NCI-H1092 (cell line): ENCODE results near the gene NPBWR2.

ENCODE experiments used
- DNase-seq: peaks from one replicate; lab custom pipeline; 2025; lab: John Stamatoyannopoulos, UW

Gene NPBWR2

DNA sequence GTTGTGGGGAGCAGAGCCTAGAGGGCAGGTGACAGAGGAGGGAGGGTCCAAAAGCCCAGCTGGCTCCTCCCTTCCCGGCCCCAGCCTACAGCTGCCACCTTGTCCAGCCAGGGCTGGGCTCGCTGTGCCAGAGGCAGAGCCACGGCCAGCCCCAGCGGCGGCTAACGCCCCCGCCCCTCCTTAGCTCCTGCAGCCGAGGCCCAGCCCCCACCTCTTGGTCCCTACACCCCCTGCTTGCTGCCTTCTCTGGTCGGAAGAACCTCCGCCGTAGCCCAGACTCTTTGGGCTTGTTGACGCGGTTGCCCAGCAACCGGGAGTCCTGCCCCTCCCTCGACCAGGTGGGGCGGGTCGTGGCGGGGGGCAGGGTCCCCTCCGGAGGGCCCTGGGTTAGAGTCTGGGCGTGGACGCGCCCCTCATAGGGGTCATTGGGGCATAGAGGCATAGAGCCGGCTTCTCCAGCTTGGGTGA is 22.6 kb downstream of the NPBWR2 start:
- no peak for DNase-seq

DNA sequence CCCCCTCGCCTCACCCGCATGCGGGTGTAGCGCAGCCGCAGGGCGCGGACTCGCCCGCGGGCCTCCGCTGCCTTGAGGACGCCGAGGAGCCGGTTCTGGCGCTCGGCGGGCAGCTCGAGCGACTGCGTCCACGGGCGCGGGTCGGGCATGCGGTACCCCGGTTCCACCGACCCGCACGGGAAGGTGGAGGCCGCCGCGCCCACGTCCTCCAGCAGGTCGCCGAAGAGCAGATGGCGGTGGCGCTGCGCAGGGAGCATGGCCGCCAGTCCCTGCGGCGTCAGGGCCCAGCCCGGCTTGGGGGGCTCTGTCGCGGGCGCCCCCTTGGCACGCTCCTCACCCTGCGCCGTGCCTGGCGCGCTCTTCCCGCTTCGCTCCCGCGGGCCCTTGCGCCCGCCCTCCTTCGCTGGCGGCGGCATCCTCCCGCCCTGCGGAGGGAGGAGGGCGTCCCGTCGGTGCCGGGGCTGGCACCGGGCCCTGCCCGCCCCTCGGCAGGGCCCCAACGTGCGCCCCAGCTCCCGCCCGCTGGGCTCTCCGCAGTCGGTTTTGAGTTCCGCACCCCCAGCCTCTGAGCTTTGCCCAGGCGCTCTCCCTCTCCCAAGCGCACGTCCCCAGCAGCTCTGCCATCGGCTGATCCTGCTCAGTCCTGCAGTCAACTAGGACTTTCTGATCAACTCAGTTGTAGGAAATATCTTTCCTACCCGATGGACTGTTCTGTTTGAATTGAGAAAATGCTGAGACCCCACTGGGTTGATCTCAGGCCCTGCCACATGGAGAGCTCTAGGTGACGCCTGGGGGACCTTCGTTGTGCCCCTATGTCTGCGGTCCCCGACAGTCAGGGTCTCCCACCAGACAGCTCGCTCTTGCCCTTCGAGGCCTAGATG is 23.3 kb downstream of the NPBWR2 start, which contains the start of gene LKAAEAR1:
Gene LKAAEAR1, minus strand, starts transcription at position 595 of the 881 bp plus-strand sequence. Its CDS starts 179 bp downstream, at position 416.
- no peak for DNase-seq

DNA sequence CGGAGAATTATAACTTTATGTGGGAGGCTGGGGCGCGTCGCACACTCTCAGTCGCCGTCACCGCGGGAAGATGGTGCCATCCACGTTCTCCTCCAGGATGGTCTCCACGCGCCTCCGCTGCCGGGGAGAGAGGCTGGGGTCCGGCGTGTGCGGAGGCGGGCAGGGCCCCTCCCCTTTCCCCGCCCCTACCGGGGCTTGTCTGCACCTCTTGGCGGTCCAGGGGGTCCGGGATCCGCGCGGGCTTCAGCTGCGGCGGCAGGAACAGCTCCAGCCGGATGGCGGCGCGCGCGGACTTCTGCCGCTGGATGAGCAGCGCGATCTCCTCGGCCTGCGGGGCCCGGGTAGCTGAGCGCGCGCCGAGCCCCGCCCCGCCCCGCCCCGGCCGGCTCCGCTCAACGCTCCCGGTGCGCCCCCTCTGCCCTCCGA is 24.0 kb downstream of the NPBWR2 start:
- DNase-seq, result peak; percentile 54

DNA sequence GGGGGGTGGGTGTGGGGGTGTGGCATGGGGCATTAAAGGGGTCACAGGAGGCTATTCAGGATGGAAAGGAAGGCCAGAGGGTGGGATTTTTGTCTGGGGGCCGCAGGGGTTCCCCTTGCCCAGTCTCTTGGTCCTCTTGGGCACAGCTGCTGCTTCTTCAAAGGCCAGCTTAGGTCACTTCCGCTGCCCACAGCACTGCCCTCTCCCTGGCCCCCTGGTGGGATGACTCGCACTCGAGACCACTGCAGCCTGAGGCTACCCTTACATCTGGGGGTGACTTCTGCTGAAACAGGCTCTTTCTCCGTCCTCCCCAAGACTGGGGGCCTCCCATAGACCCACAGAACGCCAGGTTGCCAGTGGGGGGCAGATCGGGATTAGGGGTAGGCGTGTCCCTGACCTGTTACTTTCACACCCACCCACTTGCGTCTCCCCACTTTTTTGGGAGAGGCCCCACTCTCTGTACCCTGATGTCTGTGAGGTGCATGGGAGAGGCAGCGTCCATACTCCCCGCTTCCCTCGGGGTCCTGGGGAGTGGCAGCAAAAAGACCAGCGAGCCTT is 24.5 kb downstream of the NPBWR2 start:
- no peak for DNase-seq

DNA sequence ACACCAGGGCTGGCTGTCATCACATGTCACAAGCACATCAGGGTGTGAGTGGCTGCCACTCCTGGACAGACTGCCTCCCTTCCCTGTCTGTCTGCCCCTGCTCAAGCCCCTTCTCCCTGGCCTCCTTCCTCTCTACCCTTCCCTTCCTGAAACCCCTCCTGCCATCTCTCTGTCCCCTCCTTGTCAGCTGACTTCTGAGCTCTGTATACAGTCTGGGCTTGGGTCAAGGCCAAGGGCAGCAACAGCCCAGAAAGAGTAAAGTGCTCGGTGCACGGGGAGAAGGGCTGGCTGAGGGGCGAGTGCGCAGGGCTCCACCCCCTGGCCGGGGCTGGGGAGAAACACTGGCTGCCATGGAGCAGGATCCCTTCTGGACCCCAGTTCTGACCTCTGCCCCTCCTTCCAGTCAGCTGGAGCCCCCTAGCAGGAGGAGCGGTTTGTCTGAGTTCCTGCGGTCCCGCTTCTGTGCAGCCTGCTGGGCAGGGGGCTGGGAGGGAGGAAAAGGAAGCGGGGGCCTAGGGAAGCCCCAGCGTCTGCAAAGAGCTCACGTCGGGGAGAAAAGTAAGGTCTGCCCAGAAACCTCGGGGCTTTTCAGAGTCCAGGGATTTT is 25.1 kb downstream of the NPBWR2 start:
- DNase-seq, result no peak

DNA sequence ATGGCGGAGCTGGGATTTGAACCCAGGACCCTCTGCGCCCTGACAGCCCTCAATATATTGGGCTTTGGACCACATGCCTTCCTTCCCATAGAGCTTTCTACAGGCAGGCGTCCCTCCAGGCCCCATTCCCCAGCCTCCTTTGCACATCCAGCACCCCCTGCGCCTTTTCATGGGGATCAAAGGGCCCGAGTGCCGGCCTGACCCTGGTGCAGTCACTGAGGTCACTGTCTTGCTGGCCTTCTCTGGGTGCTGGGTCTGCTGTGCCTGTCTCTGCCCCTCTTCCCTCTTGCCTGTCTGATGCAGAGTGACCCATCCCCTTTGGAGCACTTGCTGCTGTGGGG is 25.8 kb downstream of the NPBWR2 start:
- DNase-seq, result no peak

DNA sequence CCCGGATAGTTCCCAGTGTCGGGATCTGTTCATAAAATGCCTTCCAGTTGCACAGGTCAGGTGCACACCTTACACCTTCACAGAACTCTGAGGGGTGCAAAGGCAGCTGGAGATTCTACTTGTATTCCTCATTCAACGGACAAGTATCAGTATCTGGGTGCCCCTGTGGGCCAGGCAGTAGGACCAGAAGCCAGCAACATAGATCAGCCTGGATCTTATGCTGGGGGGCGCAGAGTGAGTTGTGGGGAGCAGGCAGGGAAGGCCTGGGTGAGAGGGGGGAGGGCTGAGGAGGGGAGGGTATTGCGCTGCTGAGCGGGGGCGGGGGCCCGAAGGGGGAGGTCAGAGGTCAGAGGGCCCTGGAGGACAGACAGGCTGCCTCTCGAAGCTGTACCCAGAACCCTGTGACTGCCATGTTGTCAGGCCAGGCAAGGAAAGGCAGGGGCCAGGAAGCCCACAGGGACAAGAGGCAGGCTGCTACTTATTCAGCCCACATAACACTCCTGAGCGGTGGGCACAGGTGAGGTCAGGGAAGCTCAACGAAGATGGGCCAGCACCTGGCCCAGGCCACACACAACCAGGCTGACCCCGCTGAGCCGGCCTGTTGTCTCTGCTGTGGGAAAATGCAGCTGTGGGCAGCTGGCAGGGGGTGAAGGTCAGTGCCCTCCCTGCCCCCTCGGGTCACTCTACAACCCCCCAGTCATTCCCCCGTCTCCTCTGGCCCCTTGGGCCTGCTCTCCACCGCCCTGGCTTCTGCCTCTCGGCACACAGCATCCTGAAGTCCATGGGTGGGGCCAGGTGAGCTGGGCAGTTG is 26.3 kb downstream of the NPBWR2 start:
- DNase-seq, result no peak

DNA sequence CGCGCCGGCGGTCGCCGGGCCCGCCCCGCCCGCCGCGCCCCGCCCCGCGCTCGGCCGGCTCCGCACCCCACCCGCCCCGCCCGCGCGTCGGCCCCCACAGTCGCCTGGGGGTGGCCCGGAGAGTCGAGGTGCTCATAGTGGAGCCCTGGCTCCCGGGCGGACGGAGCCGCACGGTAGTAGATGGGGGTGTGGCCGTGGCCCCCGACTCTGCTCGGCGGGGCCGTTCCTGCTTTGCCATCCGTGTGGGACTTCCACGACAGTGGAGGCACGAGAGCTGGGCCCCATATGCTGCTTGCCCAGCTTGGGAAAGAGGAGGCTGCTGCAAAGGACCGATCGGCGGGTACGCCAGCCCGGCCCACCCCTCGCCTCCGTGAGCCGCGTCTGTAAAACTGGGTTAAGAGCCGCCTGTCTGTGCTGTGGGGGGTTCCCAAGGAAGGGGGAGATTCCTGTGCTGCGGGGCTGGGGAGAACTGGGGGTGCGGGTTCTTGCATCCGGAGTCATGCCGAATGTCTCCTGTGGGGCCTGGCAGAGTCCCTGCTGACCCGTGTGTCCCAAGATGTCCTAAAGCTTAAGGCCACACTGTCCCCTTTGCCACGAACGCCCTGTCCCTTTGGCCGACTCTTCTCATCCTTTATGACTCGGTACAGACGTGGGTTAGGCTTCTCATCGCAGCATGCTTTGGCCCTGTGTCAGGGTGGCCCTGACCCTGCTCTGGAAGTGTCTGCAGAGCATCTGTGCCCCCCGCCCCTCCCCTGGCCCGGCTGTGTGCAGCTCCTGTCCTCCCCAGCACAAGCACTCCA is 27.2 kb downstream of the NPBWR2 start, which contains the start of gene OPRL1:
Gene OPRL1, plus strand, starts transcription at position 70 of the 800 bp plus-strand sequence. CDS start 12,639 bp downstream, outside the sequence.
- no peak for DNase-seq

DNA sequence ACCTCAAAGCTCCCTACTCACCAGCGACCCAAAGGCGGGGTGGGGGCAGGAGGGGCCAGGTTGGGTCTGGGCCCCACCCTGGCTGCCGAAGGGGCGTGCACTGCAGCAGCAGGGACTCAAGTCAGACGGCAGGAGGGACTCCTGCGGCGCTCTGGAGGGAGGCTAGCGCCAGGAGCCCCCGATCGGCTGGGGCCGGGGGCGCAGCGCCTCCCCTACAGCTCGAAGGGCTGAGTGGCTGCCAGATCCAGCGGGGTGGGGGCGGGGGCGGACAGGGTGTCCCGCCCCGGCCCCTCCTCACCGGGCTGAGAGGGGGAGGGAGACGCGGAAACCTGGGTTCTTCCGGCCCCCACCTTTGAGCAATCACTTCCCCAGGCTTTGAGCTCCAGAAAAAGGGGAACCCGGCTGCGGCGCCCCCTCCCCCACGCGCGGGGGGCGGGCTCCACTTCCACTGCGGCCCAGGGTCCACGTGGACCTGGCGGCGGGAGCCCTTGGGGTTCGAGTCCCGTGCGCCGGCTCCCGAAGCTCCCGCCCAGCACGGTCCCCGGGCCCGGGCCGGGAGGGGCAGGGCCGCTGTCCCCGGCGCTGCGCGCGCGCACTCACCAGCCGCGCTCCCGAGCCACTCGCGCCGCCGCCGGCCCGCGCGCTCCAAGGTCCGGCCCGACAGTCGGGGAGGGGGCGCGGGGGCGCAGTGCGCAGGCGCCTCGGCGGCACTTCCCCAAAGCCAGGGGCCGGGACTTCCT is 27.9 kb downstream of the NPBWR2 start, which contains the start of gene RGS19:
Gene RGS19, minus strand, starts transcription at position 246 of the 740 bp plus-strand sequence. CDS start 2,632 bp downstream, outside the sequence.
- peak; percentile 28 for DNase-seq

DNA sequence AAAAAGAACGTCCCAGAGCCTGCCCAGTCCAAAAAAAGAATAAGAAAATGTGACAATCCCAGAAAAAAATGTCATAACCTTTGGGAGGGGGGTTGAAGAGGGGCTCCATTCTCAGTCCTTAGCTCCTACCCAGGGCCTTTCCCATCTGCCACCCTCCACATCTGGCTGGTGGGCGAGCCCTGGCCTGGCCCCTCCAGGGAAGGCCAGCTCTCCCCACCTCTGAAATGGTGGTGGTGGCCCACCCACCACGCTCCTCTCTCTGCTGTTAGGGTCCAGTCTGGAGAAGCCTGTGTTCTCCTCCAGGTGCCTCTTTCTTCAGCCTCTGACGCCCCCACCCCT is 28.5 kb downstream of the NPBWR2 start:
- no peak for DNase-seq

DNA sequence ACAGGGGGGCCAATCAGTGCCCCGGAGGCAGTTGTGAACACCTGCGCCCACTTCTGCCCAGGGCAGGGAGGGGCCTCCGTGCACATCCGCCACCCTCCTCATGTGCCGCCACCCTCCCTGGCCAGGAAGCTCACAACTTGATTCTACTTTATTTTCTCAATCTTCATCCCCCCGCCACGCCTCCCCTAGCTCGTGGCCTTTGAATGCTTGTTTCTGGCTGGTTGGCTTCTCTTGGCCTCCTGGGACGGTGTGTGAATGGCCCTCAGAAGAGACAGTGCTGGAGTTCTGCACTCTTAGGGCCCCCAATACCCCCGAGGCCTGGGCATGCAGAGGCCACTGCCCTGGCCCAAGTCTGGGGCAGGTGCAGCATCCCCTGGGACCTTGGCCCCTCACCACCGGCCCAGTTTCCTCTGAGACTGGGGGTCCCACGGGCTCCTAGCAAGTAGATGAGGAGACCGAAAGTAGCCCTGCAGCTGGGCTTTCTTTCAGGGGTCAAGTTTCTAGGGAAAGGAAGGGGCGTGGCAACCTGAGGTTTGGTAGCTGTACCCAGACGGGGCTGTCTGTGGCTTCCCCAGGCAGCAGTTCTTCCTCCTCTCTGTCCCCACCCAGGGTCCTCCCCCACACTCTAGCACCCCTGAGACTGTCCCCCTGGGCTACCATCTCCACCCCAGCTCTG is 29.4 kb downstream of the NPBWR2 start:
- DNase-seq, result no peak

DNA sequence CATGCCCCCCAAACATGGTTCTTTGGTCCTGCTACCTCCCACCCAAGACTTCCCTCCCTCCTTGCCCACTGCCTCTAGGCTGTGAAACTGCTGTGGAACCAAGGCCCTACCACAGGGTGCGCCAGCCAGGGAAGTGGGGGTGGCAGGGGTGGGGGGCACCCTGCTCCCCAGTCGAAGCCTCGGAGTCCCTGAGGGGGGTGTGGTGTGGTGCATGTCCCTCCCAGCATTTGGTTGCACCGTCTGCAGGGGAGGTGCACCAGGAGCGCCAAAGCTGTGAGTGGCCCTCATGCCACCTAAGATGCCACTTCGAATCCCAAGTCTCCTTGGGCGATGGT is 29.9 kb downstream of the NPBWR2 start:
- no peak for DNase-seq

DNA sequence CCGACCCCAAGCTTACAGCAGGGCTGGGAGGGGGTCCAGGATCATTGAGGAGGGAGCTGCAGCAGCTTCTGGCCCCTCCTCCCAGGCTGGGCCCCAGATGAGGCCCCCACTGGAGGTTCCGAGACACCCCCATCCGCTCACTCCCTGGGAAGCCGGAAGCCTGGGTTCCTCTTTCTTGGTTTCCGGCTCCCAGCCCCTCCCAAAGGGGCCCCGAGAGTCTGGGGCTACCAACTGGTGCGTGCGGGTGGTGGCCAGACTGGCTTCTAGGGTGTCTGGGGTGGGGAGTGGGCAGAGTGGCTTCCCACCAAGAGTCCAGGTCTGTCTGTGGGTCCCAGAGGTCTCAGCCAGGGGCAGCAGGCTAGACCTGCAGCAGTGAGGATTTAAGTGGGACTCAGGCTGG is 30.3 kb downstream of the NPBWR2 start:
- DNase-seq, result no peak

DNA sequence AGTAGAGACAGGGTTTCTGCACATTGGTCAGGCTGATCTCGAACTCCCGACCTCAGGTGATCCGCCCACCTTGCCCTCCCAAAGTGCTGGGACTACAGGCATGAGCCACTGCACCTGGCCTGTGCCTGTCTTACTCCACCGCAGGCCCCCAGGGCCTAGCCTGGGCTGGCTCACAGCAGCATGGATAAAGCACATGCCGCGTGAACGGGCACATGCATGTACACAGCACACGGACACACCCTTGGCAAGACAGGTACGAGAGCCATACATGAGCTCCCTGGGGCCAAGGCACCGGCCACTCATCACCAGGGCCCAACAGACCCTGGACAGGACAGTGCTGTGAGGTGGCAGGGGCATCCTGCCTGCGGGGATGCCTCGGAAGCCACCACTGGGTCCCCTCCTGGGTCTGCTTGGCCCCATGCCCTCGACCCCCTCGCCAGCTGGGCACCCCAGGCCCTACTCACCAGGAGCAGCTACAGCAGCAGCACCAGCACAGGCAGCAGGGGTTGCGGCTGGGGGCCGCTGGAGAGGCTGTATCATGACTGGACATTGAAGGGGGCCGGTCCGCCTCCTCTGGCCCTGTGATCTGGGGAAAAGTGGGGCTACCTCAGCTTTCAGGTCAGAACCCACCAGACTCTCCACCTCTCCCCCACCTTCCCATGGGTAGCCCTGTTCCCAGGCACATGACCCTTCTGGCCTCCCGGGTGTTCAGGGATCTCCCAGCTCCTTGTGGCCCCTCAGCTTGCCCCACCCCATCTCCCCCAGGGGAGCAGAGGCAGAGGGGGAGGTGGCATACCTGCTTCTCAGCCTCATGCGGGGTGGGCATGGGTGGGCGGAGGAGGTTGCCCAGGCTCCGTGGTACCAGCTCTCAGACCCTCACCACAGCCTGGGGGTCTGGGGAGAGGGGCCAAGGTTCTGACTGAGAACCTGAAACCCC is 31.0 kb downstream of the NPBWR2 start:
- DNase-seq, result no peak

DNA sequence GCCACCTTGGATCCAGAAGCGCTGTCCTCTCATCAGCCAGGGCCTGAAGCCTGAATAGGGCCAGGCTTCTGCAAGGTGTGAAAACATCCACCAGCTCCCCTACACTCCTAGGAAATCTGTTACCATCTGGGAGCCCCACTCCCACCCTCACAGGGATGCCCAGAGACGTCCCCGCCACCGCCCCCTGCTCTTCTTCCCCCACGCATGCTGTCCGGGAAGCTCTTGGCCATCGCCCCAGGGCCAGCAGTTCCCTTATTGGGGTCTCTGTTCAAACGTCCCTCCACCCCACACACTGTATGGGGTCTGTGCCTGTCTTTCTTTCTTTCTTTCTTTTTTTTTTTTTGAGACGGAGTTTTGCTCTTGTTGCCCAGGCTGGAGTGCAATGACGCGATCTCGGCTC is 31.8 kb downstream of the NPBWR2 start:
- no peak for DNase-seq

DNA sequence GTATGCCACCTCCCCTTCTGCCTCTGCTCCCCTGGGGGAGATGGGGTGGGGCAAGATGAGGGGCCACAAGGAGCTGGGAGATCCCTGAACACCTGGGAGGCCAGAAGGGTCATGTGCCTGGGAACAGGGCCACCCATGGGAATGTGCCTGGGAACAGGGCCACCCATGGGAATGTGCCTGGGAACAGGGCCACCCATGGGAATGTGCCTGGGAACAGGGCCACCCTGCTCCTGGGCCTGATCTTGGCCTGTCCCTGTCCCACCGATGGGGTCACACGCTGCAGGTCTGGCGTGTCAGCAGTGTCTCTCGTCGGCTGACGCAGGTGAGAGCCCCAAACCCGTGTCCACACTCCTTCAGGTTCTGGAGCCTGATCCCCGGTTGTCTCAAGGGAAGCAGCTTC is 32.4 kb downstream of the NPBWR2 start:
- no peak for DNase-seq

DNA sequence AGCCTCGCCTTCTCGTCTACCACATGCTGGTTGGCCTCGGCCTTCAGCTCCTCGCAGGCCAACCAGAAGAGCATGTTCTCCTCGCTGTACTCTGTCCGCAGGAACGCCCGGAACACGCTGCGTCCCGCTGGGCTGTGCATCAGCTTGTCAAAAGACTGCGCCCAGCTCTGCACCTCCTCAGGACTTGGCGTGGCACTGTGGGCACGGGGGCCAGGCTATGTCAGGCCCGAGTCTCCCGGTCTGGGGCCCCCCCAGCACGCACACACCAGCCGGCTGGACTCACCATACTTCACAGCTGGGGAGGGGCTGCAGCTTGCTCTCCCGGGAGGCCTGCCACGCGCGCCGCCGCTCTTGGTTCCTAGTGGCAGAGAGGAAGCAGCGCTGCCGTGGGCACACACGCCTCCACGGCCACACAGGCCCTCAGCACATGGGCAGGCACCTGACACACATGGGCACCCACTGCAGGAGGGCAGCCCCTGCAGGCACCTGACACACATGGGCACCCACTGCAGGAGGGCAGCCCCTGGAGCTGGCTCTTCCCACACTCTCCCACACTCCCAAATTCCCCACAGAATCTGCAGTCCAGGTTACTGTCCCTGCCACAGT is 33.1 kb downstream of the NPBWR2 start:
- no peak for DNase-seq

DNA sequence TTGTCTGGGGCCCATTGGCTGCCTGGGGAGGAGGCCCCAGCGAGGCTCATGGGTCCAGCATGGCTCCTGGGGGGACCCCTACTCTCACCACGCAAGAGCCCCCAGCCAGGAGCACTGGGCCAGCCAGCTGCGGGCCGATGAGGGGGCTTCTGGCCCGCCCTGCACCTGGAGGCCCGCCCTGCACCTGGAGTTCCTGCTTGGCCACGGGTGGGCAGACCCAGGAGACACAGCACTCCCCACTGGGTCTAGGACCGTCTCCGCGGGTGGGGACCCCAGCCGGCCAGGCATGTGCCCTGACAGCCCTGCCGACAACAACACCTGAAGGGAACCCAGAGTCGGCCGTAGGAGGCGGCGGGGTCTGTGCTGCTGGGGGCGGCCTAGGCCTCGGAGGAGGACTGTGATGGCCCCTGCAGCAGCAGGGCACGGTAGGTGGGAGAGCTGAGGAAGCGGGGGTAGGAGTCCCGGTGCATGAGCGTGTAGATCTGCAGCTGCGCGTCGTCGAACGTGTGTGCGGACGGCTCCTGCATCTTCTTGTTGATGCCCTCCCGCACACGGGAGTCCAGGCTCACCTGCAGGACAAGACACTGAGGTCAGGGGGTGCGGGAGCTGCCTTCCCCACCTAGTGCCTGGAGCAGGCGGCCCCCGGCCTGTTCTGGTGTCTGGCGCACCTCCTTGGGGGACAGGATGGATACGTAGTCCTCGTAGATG is 33.7 kb downstream of the NPBWR2 start:
- no peak for DNase-seq
